Ishikawa (cell line): ENCODE measurements around the gene MCF2L.

Source experiments
- CEBPB ChIP-seq: IDR thresholded peaks from 2 replicates; pipeline ENCODE4 v1.6.1; 2012
- CREB1 ChIP-seq: IDR thresholded peaks from 2 replicates; pipeline ENCODE4 v1.6.1; 2012; ENCODE audit warnings: low read depth
- EP300 ChIP-seq: IDR thresholded peaks from 2 replicates; pipeline ENCODE4 v1.6.1; 2012; ENCODE audit warnings: borderline replicate concordance
- FOXM1 ChIP-seq: IDR thresholded peaks from 2 replicates; pipeline ENCODE4 v1.6.1; 2012; ENCODE audit warnings: low read depth, borderline replicate concordance
- NFIC ChIP-seq: IDR thresholded peaks from 2 replicates; pipeline ENCODE4 v1.6.1; 2012
- RAD21 ChIP-seq: IDR thresholded peaks from 2 replicates; pipeline ENCODE4 v1.6.1; 2012; ENCODE audit warnings: low read depth
- TAF1 ChIP-seq: IDR thresholded peaks from 2 replicates; pipeline ENCODE4 v1.6.1; 2012; ENCODE audit warnings: low read depth, mild to moderate bottlenecking
- TEAD4 ChIP-seq: IDR thresholded peaks from 2 replicates; pipeline ENCODE4 v1.6.1; 2012
- YY1 ChIP-seq: IDR thresholded peaks from 2 replicates; pipeline ENCODE4 v1.6.1; 2012; ENCODE audit warnings: low read depth
- TF ChIP-seq, protein P1 (sequence below): IDR thresholded peaks from 2 replicates; pipeline ENCODE4 v1.6.1; 2012; ENCODE audit warnings: low read depth, mild to moderate bottlenecking
- TF ChIP-seq, protein P2 (sequence below): IDR thresholded peaks from 2 replicates; pipeline ENCODE4 v1.6.1; 2012

DNA sequence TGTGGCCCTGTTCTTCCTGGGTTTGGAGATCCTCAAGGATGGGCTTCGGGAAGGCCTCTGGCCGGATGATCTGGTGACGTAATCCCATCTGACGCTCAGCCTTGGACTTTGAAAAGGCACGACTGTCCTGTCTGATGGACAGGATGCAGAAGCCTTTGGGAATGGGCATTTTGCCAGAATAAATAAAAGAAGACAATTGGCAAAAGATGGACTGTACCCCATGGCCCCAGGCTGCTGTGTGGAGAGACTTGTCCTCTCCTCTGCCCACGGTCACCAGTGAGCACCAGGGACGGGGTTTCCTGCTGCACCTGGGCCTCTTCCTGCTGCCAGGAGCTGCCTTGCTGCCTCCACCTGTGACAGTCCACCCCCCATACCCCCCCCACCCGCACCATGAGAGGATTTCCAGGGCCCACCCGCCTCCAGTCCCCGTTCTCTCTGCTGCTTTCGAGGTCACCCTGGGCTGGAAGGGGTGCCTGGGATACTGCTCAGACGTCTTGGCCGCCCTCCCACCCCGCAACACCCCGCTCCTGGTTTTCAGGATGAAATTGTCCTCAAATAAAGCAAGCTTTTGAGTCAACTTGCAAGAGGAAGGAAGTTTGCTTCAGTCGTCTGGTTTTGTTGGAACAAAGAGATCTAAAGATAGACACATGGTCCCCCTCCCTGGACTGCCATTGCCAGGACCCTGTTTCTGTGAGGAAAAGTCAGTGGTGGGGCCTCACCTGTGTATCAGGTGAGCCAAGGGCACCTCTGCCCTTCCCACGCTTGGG, 40.9 kb downstream of the MCF2L start:
- no peak for TF ChIP-seq TAF1
- TF ChIP-seq CEBPB: no peak
- no peak for TF ChIP-seq TEAD4
- TF ChIP-seq EP300: no peak
- no peak for TF ChIP-seq CREB1
- TF ChIP-seq RAD21: no peak
- TF ChIP-seq, protein P1, sequence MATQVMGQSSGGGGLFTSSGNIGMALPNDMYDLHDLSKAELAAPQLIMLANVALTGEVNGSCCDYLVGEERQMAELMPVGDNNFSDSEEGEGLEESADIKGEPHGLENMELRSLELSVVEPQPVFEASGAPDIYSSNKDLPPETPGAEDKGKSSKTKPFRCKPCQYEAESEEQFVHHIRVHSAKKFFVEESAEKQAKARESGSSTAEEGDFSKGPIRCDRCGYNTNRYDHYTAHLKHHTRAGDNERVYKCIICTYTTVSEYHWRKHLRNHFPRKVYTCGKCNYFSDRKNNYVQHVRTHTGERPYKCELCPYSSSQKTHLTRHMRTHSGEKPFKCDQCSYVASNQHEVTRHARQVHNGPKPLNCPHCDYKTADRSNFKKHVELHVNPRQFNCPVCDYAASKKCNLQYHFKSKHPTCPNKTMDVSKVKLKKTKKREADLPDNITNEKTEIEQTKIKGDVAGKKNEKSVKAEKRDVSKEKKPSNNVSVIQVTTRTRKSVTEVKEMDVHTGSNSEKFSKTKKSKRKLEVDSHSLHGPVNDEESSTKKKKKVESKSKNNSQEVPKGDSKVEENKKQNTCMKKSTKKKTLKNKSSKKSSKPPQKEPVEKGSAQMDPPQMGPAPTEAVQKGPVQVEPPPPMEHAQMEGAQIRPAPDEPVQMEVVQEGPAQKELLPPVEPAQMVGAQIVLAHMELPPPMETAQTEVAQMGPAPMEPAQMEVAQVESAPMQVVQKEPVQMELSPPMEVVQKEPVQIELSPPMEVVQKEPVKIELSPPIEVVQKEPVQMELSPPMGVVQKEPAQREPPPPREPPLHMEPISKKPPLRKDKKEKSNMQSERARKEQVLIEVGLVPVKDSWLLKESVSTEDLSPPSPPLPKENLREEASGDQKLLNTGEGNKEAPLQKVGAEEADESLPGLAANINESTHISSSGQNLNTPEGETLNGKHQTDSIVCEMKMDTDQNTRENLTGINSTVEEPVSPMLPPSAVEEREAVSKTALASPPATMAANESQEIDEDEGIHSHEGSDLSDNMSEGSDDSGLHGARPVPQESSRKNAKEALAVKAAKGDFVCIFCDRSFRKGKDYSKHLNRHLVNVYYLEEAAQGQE: no peak
- no peak for TF ChIP-seq FOXM1
- TF ChIP-seq NFIC: no peak
- TF ChIP-seq, protein P2, sequence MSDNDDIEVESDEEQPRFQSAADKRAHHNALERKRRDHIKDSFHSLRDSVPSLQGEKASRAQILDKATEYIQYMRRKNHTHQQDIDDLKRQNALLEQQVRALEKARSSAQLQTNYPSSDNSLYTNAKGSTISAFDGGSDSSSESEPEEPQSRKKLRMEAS: no peak
- TF ChIP-seq YY1: no peak
